HG03575 (cell line): ENCODE measurements around the gene TRIM41.
"Not testable (repeated sequence)": the region's sequence is repeated elsewhere in the genome, so short reads cannot be mapped to it uniquely, and the experiment has no call there.

Experiments used
- ATAC-seq: cut with Tn5 transposase; IDR thresholded peaks from one replicate; pipeline ENCODE4 v1.9.1; 2021; ENCODE audit not compliant: unreplicated experiment, insufficient number of reproducible peaks, low FRiP score; ENCODE audit errors: extremely low read depth

TRIM41 gene

DNA sequence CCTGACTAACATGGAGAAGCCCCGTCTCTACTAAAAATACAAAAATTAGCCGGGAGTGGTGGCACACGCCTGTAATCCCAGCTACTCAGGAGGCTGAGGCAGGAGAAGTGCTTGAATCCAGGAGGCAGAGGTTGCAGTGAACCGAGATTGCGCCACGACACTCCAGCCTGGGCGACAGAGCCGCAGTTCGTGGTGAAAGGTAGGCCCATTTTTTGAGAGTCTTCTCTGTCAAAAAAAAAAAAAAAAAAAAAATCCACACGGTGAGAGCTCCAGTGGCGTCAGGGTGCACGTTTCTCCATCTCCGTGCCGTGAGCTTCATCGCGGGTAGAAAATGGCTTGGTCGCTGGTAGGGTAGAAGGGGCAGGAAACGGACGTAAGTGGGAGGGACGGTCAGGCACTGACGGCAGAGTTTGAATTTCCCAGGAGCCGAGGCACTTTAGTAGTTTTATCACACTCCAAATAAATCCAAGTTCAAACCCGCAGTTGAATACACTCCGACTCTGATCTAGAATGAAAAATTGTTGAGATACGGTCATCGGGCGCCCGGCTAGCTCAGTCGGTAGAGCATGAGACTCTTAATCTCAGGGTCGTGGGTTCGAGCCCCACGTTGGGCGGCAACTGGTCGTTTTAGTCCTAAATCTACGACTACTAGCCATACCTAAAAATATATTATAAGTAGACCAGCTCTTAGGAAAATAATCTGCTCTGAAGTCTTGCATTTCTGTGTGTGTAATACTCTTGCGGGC lies 15.7 kb upstream of the TRIM41 start:
- ATAC-seq, result no peak

DNA sequence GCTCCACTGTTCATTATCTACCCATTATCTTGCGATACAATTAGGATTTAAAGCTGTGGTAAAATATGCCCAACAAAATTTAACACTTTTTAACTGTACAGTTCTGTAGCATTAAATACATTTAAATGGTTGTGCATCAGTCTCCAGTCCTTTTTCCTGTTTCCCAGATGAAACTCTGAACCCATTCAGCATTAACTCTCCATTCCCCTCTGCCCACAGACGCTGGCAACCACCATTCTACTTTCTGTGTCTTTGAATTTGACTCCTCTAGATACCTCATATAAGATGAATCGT lies 15.2 kb upstream of the TRIM41 start:
- ATAC-seq, result no peak

DNA sequence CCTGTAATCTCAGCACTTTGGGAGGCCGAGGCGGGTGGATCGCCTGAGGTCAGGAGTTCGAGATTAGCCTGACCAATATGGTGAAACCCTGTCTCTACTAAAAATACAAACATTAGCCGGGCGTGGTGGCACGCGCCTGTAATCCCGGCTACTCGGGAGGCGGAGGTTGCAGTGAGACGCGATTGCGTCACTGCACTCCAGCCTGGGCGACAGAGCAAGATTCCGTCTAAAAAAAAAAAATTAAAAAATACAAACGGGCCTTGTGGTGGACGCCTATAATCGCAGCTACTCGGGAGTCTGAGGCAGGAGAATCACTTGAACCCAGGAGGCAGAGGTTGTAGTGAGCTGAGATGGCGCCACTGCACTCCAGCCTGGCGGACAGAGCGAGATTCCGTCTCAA lies 14.1 kb upstream of the TRIM41 start:
- not testable (repeated sequence) for ATAC-seq

DNA sequence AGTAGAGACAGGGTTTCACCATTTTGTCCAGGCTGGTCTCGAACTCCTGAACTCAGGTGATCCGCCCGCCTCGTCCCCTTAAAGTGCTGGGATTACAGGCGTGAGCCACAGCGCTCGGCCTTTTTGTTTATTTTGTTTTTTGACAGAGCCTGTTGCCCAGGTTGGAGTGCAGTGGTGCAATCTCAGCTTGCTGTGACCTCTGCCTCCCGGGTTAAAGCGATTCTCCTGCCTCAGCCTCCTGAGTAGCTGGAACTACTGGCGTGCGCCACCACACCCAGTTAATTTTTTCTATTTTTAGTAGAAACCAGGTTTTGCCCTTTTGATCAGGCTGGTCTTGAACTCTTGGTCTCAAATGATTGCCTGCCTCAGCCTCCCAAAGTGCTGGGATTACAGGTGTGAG lies 12.9 kb upstream of the TRIM41 start:
- ATAC-seq, result not testable (repeated sequence)

DNA sequence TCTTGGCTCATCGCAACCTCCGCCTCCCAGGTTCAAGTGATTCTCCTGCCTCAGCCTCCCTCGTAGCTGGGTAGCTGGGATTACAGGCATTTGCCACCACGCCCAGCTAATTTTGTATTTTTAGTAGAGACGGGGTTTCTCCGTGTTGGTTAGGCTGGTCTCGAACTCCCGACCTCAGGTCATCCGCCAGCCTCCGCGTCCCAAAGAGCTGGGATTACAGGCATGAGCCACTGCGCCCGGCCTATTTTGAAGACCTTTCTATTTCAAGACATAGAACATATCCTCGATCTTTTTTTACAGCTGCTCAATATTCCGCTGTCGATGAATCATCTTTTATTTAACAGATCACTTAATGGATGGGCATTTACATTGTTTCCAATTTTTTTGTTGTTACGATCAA lies 12.4 kb upstream of the TRIM41 start:
- ATAC-seq, result not testable (repeated sequence)

DNA sequence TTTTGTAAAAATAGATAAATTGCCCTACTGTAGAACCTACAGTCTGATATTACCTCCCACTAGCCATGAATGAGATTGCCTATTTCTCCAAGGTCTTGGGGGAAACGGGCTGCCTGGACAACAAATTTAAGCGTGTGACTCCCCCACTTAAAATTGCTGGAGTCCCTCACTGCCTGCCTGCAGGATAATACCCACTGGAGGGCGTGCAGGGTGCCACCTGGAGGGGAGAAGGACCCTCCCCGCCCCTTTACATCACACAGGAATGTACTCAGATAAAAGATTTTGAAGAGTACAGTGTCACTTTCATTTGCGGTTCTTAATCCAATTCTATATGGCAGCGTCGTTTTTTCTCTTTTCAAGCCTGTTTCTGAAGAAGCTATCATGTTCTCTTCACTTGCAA lies 11.9 kb upstream of the TRIM41 start:
- ATAC-seq, result no peak

DNA sequence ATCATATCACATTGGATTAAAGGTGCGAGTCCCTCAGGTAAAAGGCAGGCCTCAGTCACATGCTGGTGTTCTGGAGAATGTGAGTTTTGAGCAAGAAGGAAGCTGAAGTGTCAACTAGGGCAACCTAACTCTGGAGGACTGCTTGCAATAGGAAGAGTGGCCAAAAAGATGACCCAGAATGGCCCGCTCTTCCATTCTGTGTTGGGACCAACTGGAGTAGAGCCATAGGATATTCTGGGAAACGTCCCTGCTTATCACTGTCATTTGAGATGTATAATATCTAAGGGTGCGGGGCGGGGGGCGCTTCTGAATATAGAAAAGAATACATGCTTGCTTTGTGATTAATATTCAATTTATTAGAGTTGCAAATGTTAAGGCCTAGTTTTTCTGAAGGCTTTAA lies 11.0 kb upstream of the TRIM41 start:
- no peak for ATAC-seq

DNA sequence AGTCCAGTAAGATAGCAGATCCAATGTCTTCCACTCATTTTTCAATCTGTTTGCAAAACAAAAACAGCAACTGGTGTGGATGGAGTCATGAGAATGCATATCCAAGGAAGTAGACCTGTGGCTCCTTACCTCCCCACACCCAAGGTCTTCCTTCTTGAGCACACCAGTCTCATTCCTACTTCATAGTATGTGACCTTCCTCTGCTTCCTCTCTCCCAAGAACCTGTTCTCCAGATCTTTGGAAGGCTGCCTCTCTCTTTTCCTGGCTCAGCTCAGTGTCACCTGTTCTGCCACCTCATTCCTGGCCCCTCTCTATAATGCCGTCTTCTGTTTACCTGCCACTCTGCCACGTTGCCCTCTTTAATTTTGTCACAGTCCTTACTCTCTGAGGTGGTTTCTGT lies 10.1 kb upstream of the TRIM41 start:
- no peak for ATAC-seq

DNA sequence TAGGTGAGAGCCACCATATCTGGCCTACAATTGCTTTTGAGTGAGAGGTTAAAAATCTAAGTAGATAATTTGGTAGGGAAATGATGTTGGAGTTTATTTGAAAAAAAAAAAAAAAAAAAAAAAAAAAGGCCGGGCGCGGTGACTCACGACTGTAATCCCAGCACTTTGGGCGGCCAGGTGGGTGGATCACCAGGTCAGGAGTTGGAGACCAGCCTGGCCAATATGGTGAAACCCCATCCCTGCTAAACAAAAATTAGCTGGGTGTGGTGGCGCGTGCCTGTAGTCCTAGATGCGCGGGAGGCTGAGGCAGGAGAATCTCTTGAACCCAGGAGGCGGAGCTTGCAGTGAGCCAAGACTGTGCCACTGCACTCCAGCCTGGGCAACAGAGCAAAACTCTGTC lies 8.8 kb upstream of the TRIM41 start:
- not testable (repeated sequence) for ATAC-seq

DNA sequence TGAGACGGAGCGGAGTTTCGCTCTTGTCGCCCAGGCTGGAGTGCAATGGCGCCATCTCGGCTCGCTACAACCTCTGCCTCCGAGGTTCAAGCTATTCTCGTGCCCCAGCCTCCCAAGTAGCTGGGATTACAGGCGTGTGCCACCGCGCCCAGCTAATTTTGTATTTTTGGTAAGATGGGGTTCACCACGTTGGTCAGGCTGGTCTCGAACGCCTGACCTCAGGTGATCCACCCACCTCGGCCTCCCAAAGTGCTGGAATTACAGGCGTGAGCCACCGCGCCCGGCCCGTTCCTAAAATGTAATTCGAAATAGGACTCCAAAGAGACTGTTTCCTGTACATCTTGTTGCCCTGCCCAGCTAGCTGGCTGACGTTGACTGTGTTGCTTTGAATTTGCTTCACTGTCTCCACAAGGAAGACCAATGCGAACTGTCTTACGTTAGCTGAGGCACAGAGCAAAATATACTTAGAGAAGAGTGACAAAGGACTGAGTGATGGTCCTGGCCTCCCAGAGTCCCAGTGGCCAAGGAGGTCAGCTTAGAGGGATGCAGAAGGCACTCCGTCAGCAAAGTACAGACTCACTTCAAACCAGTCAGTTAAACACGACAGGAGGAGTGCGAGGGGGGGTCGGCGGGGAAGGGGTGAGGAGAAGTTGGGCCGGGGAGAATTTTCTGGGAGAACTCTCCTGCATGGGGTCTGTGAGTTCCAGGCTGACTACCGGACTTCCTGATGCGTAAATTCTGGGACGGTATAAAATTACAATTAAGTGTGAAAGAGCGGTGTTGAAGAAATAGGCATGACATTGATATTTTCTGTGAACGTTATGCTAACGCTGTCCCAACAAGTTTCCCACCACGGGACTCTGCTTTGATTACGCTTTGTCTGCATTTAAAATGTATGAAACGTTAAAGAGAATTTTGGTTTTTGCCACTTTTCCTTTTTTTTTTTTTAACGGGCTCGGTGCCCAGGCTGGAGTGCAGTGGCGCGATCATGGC lies 6.8 kb upstream of the TRIM41 start:
- ATAC-seq, result no peak

DNA sequence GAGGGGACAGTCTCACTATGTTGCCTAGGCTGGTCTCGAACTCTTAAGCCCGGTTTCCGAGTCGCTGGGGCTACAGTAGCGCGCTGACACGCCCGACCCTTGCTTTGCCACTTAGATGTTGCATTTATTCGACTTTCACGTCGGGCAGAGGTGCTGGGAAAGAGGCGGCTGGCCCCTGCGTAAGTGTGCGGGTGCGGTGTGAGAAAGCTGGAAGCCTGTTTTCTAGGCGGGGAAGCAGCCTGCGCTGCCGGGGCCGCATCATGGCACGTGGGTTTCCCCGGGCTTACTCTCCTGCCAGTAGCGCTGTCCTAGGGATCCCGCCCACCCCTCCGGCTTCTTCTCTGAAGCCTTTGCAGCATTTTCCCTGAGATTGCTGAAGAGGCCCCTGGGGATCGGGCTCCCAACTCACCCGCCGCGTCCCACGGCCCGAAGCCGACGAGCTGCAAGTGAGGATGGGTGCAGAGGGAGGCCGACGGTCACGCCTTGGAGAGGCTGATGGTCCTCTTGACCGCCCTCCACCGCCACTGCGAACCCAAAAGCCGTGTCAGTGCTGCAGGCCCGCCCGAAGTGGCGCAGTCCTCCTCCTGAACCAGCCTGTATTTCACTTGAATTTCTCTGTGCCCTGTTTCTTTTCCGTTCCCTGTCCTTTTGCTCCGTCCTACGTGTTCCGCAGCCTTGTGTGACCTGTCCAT lies 5.8 kb upstream of the TRIM41 start:
- no peak for ATAC-seq

DNA sequence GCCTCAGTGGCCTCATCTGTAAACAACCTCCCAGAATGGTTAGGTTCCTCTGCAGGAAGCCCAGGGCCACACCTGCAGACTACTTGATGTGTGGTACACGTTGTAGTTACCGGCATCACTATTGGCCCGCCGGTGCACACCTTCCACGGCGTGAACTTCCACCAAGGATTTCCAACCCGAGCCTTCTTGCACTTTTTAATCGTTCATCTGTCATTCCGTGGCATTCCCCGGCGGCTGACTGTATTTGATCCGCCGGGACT lies 5.3 kb upstream of the TRIM41 start:
- ATAC-seq, result no peak

DNA sequence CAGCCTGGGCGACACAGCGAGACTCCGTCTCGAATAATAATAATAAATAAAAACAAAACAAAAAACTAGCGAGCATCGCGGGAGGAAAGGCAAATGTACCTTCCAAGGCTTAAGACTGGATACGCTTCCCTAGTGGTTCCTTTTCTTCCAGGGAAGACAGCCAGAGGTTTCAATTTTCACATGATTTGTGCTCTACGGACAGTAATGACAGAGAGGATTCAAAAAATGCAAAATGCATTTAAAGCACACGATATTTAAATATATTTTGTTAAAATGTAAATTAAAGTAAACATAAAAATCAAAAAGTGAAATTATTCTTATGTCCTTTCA lies 4.3 kb upstream of the TRIM41 start:
- no peak for ATAC-seq

DNA sequence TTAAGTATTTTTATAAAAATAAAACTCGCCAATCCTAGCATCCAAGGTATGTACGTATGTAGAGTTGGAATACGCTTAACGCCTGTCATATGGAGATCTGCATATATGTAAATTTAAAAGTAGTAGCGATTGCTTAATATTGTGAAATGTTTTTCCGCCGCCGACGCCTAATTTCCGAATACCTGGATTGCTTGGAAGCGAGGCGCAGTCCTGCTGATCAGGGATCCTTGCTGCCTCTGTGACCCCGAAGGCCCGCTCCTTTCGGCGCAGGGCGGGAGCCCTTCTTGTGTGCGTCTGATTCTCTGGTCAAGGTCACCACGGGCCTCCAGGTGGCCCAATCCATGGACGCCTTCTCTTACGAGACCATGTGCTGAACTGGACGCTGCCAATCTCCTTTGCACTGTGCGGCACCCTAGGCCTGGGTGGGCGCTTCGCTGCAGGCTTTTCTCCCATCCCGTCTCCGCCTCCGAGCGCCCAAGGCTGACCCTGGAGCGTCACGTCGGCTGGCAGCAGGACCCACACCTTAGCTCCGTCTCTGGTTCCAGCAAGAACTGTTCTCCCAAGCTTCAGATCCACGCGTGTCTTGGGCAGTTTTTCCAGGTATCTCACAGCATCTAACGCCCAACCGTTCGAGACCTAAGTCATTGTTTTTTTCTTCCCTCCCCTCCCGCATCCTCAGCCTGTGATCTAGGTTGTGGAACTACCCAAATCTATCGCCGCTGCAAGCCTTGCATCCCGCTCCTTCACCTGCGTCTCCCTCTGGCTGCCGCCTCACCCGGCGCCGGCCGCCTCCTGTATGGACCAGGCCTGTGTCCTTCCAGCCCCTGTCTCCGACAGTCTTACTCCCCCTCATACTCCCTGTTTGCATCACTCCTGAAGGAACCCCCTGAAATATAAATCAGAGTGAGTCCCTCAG lies 3.6 kb upstream of the TRIM41 start:
- ATAC-seq, result no peak

DNA sequence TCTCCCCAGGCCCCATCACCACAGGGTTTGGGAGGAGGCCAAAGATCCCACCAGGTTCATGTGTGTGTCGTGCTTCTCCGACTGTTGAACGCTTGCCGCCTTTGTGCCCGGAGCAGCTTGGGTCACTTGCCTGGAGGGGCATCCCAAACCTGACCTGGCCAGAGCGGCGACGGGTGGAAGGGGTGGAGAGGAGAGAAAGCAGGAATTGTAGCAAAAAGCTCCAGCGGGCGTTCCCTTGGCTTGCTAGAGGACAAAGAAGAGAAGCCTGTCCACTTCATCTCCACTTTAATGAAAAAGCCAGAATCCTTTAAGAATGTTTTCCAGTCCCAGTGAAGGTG lies 2.9 kb upstream of the TRIM41 start:
- no peak for ATAC-seq

DNA sequence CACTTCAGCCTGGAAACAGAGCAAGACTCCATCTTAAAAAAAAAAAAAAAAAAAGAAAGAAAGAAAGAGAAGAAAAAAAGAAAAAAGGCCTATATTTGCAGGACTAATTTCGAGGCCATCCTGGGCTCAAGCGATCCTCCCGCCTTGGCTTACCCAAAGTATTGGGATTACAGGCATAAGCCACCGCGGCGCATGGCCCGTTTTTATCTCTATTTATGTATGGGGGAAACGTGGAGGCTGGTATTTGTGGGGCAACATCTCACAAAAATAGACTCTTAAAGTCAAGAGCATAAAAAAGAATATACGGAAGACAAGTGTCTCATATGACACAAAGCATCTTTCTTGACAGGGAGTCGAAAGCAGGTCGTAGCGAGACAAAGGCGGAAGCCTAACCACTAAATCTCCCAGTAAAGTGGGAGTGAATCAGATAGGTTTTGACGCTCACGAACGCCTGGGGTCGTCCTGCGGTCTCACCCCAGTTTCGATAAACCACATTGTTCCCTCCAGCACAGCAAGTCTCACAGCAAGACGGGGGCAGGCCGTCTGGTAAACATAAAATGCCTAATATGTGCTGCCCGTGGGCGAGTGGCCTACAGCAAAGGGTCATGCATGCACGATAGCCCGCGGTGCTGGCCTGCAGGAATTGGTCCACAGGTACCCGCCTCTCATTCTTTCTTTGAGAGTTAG lies 1.8 kb upstream of the TRIM41 start:
- ATAC-seq, result no peak

DNA sequence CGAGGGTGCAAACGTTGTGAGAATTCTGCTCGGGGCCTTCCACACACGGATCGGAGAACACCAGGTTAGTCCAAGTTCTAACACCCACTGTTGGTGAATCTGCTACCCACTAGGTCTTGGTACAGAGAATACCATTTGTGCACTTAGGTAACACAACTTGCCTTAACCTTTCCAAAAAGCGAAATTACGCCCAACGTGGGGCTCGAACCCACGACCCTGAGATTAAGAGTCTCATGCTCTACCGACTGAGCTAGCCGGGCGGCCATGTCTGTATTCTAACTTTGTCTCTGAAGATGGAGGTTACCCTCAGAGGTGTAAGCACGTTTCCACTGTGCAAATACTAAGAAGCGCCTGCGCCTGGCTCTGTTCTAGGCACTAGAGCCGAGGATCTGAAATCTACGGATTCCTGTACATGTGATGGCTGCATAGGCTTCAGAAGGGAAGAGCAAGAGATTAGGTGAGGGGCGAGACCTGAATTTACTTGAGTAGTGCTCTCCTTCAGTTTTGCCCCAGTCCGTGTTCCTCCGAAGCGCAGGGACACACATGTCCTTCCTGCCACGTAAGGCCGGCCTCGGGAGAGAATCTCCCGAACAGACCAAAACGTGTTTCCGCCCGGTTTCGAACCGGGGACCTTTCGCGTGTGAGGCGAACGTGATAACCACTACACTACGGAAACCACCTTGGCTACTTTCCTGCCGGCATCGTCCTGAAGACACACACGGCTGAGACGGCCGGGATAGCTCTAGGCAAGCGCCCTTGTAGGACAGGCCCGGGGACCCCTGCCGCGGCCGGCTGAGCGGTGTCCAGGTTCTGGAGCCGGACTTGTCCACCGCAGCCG lies 1.1 kb upstream of the TRIM41 start:
- no peak for ATAC-seq

DNA sequence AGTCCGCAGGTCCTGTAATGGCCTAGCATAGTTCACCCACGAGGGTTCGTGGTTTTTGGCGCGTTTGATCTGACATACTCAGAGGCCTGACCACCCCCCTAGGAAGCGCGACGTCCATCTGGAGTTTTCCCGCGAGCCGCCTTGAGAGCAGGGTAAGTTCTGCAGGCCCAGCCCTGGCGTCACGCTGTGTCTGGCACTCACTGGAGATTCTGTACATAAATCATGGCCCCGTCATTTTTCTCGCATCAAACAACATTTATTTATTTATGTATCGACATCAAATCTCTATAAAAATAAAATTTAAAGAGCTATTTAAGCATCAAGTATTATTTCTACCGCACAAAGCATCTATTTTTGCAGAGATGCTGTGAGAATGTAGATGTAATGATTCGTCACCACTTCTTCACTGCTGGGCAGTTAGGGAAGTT lies 437 bp upstream of the TRIM41 start:
- ATAC-seq, result no peak
